Amniotic stem cell (primary cell): ENCODE measurements around the gene SPOCD1.

Source experiments
- DNase-seq: peaks from one replicate; lab custom pipeline; 2025; lab: John Stamatoyannopoulos, UW

SPOCD1 gene

GRCh38 chr1:31815752-31816500 is at the start of gene SPOCD1:
Gene SPOCD1, minus strand, starts transcription at chr1:31816022. Its CDS starts 689 bp downstream, at chr1:31815333.
- DNase-seq, result peak; percentile 48

- no peak for DNase-seq
These were observed 46.2 kb upstream of the SPOCD1 start for GRCh38 chr1:31862071-31862470.

- no peak for DNase-seq
These were observed 45.5 kb upstream of the SPOCD1 start for GRCh38 chr1:31861346-31861745.

- DNase-seq, result no peak
These were observed 44.8 kb upstream of the SPOCD1 start for GRCh38 chr1:31860581-31860980.

GRCh38 chr1:31859719-31860118 is 43.9 kb upstream of the SPOCD1 start:
- no peak for DNase-seq

GRCh38 chr1:31859044-31859443 is 43.2 kb upstream of the SPOCD1 start:
- DNase-seq, result no peak

- no peak for DNase-seq
These were observed 42.0 kb upstream of the SPOCD1 start for GRCh38 chr1:31857863-31858262.

GRCh38 chr1:31856140-31856539 is 40.3 kb upstream of the SPOCD1 start:
- DNase-seq, result no peak

GRCh38 chr1:31855038-31855845 is 39.4 kb upstream of the SPOCD1 start:
- no peak for DNase-seq

- no peak for DNase-seq
These were observed 33.8 kb upstream of the SPOCD1 start for GRCh38 chr1:31849653-31850052.

- no peak for DNase-seq
These were observed 32.6 kb upstream of the SPOCD1 start for GRCh38 chr1:31848381-31848897.

- no peak for DNase-seq
These were observed 30.7 kb upstream of the SPOCD1 start for GRCh38 chr1:31846484-31846883.

GRCh38 chr1:31843506-31843905 is 27.7 kb upstream of the SPOCD1 start:
- DNase-seq, result peak; percentile 48

- no peak for DNase-seq
These were observed 24.0 kb upstream of the SPOCD1 start for GRCh38 chr1:31839662-31840343.

GRCh38 chr1:31837451-31838158 is 21.8 kb upstream of the SPOCD1 start:
- DNase-seq, result no peak

GRCh38 chr1:31836638-31837037 is 20.8 kb upstream of the SPOCD1 start:
- no peak for DNase-seq

- DNase-seq, result no peak
These were observed 19.6 kb upstream of the SPOCD1 start for GRCh38 chr1:31835415-31835814.

GRCh38 chr1:31834501-31834900 is 18.7 kb upstream of the SPOCD1 start:
- DNase-seq, result no peak

- peak; percentile 24 for DNase-seq
These were observed 15.9 kb upstream of the SPOCD1 start for GRCh38 chr1:31831397-31832378.

- DNase-seq, result no peak
These were observed 14.7 kb upstream of the SPOCD1 start for GRCh38 chr1:31830511-31830910.

GRCh38 chr1:31830065-31830464 is 14.2 kb upstream of the SPOCD1 start:
- DNase-seq, result no peak
